HG03196 (cell line): ENCODE data around the gene LDAF1.
"Not testable (repeated sequence)": the region's sequence is repeated elsewhere in the genome, so short reads cannot be mapped to it uniquely, and the experiment has no call there.

Experiments used
- ATAC-seq: cut with Tn5 transposase; IDR thresholded peaks from one replicate; pipeline ENCODE4 v1.9.1; 2021; ENCODE audit not compliant: unreplicated experiment

Gene LDAF1

GRCh38 chr16:21194771-21195301, 36.4 kb downstream of the LDAF1 start:
- no peak for ATAC-seq

- not testable (repeated sequence) for ATAC-seq
Observed at GRCh38 chr16:21195330-21195729, 36.9 kb downstream of the LDAF1 start.

- no peak for ATAC-seq
Observed at GRCh38 chr16:21197112-21197511, 38.6 kb downstream of the LDAF1 start.

GRCh38 chr16:21197621-21198020, 39.1 kb downstream of the LDAF1 start:
- ATAC-seq: no peak

GRCh38 chr16:21199607-21200218, 41.2 kb downstream of the LDAF1 start:
- ATAC-seq: no peak

- no peak for ATAC-seq
Observed at GRCh38 chr16:21203155-21203797, 44.8 kb downstream of the LDAF1 start.

- no peak for ATAC-seq
Observed at GRCh38 chr16:21205303-21205702, 46.8 kb downstream of the LDAF1 start.

GRCh38 chr16:21206550-21206949, 48.1 kb downstream of the LDAF1 start:
- no peak for ATAC-seq

- ATAC-seq: no peak
Observed at GRCh38 chr16:21208446-21209230, 50.2 kb downstream of the LDAF1 start.

GRCh38 chr16:21211486-21211885, 53.0 kb downstream of the LDAF1 start, which contains the start of gene ZP2:
Gene ZP2, minus strand, starts transcription at chr16:21211574. Its CDS starts 27 bp downstream, at chr16:21211547.
- ATAC-seq: no peak

GRCh38 chr16:21214086-21214485, 55.6 kb downstream of the LDAF1 start:
- ATAC-seq: no peak

GRCh38 chr16:21217121-21217520, 58.6 kb downstream of the LDAF1 start:
- no peak for ATAC-seq

- ATAC-seq: no peak
Observed at GRCh38 chr16:21218153-21218552, 59.7 kb downstream of the LDAF1 start.

- no peak for ATAC-seq
Observed at GRCh38 chr16:21219551-21219950, 61.1 kb downstream of the LDAF1 start.

- ATAC-seq: no peak
Observed at GRCh38 chr16:21222495-21223337, 64.2 kb downstream of the LDAF1 start.

GRCh38 chr16:21223787-21224186, 65.3 kb downstream of the LDAF1 start:
- no peak for ATAC-seq

GRCh38 chr16:21224800-21225199, 66.3 kb downstream of the LDAF1 start:
- ATAC-seq: no peak

- ATAC-seq: no peak
Observed at GRCh38 chr16:21226749-21227148, 68.3 kb downstream of the LDAF1 start.

- no peak for ATAC-seq
Observed at GRCh38 chr16:21227866-21228265, 69.4 kb downstream of the LDAF1 start.

GRCh38 chr16:21228361-21228872, 69.9 kb downstream of the LDAF1 start:
- no peak for ATAC-seq
